NCI-H2196 (cell line): ENCODE results near the gene RNU5B-1.

ENCODE experiments used
- DNase-seq: peaks from one replicate; lab custom pipeline; 2025; ENCODE audit not compliant: unreplicated experiment; lab: John Stamatoyannopoulos, UW

Gene RNU5B-1

GRCh38 chr15:65327651-65328393 is 23.3 kb downstream of the RNU5B-1 start:
- DNase-seq, result no peak

GRCh38 chr15:65328506-65329287 is 24.2 kb downstream of the RNU5B-1 start:
- no peak for DNase-seq

- no peak for DNase-seq
These were observed 25.0 kb downstream of the RNU5B-1 start for GRCh38 chr15:65329288-65329983.

- DNase-seq, result no peak
These were observed 25.7 kb downstream of the RNU5B-1 start for GRCh38 chr15:65329984-65330735.

- no peak for DNase-seq
These were observed 26.6 kb downstream of the RNU5B-1 start for GRCh38 chr15:65330934-65331645.

GRCh38 chr15:65331811-65332210 is 27.3 kb downstream of the RNU5B-1 start:
- no peak for DNase-seq

- no peak for DNase-seq
These were observed 28.1 kb downstream of the RNU5B-1 start for GRCh38 chr15:65332391-65333147.

GRCh38 chr15:65333148-65333820 is 28.8 kb downstream of the RNU5B-1 start:
- DNase-seq, result no peak

GRCh38 chr15:65333856-65334255 is 29.4 kb downstream of the RNU5B-1 start:
- DNase-seq, result no peak

GRCh38 chr15:65334586-65335231 is 30.2 kb downstream of the RNU5B-1 start:
- no peak for DNase-seq

GRCh38 chr15:65335278-65336055 is 31.0 kb downstream of the RNU5B-1 start:
- DNase-seq, result no peak

GRCh38 chr15:65336493-65337435 is 32.3 kb downstream of the RNU5B-1 start:
- no peak for DNase-seq

- no peak for DNase-seq
These were observed 33.1 kb downstream of the RNU5B-1 start for GRCh38 chr15:65337436-65338070.

- DNase-seq, result peak; percentile 16
These were observed 33.9 kb downstream of the RNU5B-1 start for GRCh38 chr15:65338366-65338765.

GRCh38 chr15:65338823-65339222 is 34.3 kb downstream of the RNU5B-1 start:
- DNase-seq, result no peak

GRCh38 chr15:65339416-65339815 is 34.9 kb downstream of the RNU5B-1 start:
- no peak for DNase-seq
